Left cardiac atrium (tissue), 4 donors: ENCODE data around the gene DLL1. TPM values are rescaled to one million over a fixed set of nuclear protein-coding genes. Genes with fewer than 3 reads are reported as not detected.

ENCODE experiments used
- ATAC-seq, 2 donors: fragments of 200-7000 bp; cut with Tn5 transposase; one replicate each; pipeline ENCODE4 v1.9.1; 2020; ENCODE audit warnings: mild to moderate bottlenecking in 2 of 2, moderate library complexity in 2 of 2
- DNase-seq: peaks from one replicate; pipeline ENCODE4 v3.0.0-alpha.2; 2020
- intact Hi-C, 2 donors: fragments of 100-400 bp; cut with DNase I; formaldehyde crosslinking; loops; one replicate each; pipeline versions ENCODE4 v1.14.1 to v1.15.1; 2022 to 2023
- total RNA-seq, 2 donors: library from RNA; stranded (reverse); fragmentation: NEBNext Ultra II Directional; extraction: Animal tissue kit (Norgen Biotek cat#: 25700); gene quantifications; one replicate each; pipeline ENCODE4 v1.2.1, GENCODE V29; 2021
- donor health status: DM: no; HTN: yes; CAD: no.
- donor health status: DM: no; HTN: yes; CAD: no; lungs with severe emphysema.
- donor health status: DM: yes; HTN: yes; CAD: no.
- donor health status: Dilated cardiomyopathy.

The DLL1 gene
- total RNA-seq, 2 donors from 2014 or later = 19.0 to 26.8 TPM

DNA sequence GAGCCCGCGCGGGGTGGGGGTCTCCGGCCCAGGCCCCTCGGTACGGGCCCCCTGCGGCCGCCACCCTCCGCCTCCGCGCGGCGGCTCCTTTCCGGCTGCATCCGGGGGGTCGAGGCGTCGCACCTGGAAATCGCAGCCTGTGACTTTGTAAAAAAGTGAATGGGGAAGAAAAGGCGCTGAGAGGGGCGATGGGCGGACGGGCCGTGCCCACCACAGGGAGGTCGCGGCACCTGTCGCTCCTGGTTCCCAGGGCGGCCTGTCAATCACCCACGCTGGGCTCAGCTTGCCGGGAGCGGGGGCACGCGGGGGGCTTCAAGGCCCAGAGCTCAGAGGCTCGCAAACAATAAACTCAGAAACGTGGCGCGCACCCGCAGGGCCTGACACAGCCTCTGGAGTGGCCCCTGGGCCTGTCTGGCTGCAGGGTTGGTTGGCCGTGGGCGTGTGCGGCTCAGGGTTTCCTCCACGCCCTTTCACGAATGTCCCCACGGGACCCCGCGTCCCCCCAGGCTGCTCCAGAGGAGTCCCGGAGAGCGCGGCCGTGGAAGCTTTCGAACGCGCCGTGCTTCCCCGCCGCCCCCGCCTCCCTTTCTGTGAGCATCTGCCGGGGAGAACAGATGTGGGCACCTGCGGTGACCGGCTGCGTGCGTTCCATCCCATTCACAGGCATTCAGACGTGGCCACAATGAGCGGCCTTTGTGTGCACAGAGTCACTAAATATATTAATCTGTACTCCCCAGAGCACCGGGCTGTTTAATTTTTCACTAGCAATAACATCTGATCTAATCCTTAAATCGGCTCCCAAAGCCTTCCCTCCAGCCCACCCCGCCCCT lies 6.1 kb upstream of the DLL1 start:
- DNase-seq (no peak), ATAC-seq (no peak)
- intact Hi-C loops = loop anchor here (5.0 to 10.0 kb wide), 4 partner anchors 228 to 462 kb away; no protein-coding TSS in a partner anchor

- intact Hi-C loops = loop anchor here (5.0 to 10.0 kb wide), 4 partner anchors 228 to 462 kb away; no protein-coding TSS in a partner anchor
- DNase-seq (no peak), ATAC-seq (no peak)
Measured at GRCh38 chr6:170296423-170296745, 5.5 kb upstream of the DLL1 start.

GRCh38 chr6:170295510-170296422 lies 4.9 kb upstream of the DLL1 start:
- ATAC-seq = peak; percentile 24 to 39
- DNase-seq = no peak
- intact Hi-C loops = loop anchor here (5.0 to 10.0 kb wide), 4 partner anchors 229 to 461 kb away; no protein-coding TSS in a partner anchor

GRCh38 chr6:170294813-170295509 lies 4.1 kb upstream of the DLL1 start:
- ATAC-seq (peak in 1 of 2 donors; percentile 1), DNase-seq (no peak)
- intact Hi-C loops = loop anchor here (5.0 to 10.0 kb wide), 4 partner anchors 230 to 460 kb away; no protein-coding TSS in a partner anchor

DNA sequence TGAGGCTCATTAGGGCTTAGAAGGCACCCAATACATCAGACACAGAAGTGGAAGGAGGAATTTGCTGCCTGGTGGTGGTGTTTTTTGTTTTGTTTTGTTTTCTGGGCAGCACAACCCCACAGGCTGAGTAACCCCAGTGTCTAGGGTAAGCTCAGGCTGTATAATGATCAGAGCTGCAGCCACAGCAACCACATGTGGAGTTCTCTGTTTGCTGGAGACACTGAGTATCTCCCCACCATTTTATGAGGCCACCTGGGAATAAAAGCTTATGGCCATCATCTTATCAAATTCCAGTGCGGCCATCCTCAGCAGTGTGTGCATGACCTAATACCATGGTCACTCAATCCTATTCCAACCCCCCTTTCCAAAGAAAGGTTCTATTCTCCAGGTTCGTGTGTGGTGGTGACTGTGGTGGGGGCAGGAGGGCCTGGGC lies 3.4 kb upstream of the DLL1 start:
- ATAC-seq = no peak
- intact Hi-C loops = loop anchor here (10.0 kb wide), 3 partner anchors 230 to 460 kb away; no protein-coding TSS in a partner anchor
- DNase-seq = no peak

- intact Hi-C loops = loop anchor here (10.0 kb wide), 3 partner anchors 231 to 459 kb away; no protein-coding TSS in a partner anchor
- ATAC-seq (no peak), DNase-seq (no peak)
Measured at GRCh38 chr6:170293341-170294231, 2.7 kb upstream of the DLL1 start.

GRCh38 chr6:170292407-170293158 lies 1.7 kb upstream of the DLL1 start:
- intact Hi-C loops = loop anchor here (10.0 kb wide), 3 partner anchors 232 to 458 kb away; no protein-coding TSS in a partner anchor
- no peak for ATAC-seq
- DNase-seq = no peak

DNA sequence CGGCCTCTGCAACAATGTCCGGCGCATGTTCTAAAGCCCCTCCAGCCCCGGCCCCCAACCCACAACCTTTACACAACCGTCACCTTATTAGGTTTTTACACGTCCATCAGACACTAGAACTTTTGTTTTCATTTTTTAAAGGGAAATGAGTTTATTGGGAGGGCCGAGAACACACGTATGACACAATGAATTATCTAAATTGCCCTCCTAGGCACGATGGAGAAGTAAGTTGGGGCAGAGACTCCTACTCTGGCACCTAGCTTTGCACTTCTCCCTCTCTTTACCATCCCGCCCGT lies 1.2 kb upstream of the DLL1 start:
- DNase-seq (no peak), ATAC-seq (no peak)
- intact Hi-C loops = loop anchor here (10.0 kb wide), 3 partner anchors 233 to 457 kb away; no protein-coding TSS in a partner anchor

GRCh38 chr6:170291271-170292110 lies 613 bp upstream of the DLL1 start:
- DNase-seq (peak; percentile 88), ATAC-seq (peak; percentile 48 to 57)
- intact Hi-C loops = loop anchor here (2.0 to 10.0 kb wide), 4 partner anchors 233 to 457 kb away; no protein-coding TSS in a partner anchor

GRCh38 chr6:170289951-170290295 lies 955 bp downstream of the DLL1 start:
- DNase-seq (no peak), ATAC-seq (peak; percentile 1)
- intact Hi-C loops = loop anchor here (2.0 to 10.0 kb wide), 4 partner anchors 235 to 455 kb away; no protein-coding TSS in a partner anchor

GRCh38 chr6:170289180-170289931 lies 1.5 kb downstream of the DLL1 start:
- no peak for DNase-seq
- intact Hi-C loops = no loop called here
- peak in 1 of 2 donors; percentile 0 for ATAC-seq

DNA sequence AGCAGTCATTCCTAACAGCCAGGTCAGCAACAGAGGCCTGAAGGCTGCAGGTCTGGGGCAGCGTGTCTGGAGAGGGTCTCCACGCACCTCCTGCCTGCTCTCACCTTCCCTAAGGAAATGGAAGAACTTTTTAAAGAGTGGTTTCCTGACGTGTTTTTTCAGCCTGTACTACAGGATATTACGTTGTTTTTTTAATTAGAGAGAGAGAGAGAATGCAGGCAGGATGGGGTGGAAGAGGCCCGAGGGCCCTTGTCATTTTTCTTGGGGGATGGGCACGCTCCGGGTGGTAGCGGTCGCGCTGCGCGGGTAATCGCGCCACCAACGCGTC lies 2.1 kb downstream of the DLL1 start:
- intact Hi-C loops = no loop called here
- ATAC-seq = no peak
- DNase-seq = no peak

GRCh38 chr6:170288091-170288631 lies 2.7 kb downstream of the DLL1 start:
- ATAC-seq = no peak
- DNase-seq = no peak
- intact Hi-C loops = no loop called here

DNA sequence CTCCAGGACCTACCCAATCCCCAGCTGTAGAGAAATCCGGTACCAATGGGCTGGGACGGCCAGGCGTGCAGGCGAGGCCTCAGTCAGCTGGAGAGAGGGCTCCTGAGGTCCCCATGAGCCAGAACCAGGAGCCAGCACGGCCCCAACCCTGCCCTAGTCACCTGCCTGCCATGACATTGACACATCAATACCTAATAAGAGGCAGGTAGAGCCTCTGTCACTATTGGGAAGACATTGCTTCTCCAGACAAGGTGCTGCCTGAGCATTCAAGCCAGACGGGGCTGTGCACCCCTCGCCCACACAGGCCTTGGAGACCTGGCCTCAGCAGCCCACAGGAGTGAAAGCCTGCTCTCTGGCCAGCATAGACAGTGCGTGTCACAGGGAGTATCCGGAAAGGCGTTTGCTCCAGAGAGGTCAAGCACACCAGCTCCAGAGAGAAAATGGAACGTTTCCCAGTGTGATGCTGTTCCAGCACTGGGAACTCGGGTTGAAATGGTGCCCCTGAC lies 3.5 kb downstream of the DLL1 start:
- peak; percentile 63 for DNase-seq
- intact Hi-C loops = no loop called here
- ATAC-seq = peak in 1 of 2 donors; percentile 15

- DNase-seq (no peak), ATAC-seq (peak; percentile 3 to 6)
- intact Hi-C loops = no loop called here
Measured at GRCh38 chr6:170286934-170287265, 4.0 kb downstream of the DLL1 start.
